ENCODE measurements around the gene MBL2. TPM values are rescaled to one million over a fixed set of nuclear protein-coding genes. Genes with fewer than 3 reads are reported as not detected.

MBL2 gene
- total RNA-seq = 0.12 TPM

GRCh38 chr10:52772623-52773022 is at the start of gene MBL2:
Gene MBL2 (minus strand): TSS chr10:52772784. CDS start chr10:52771635, 1,149 bp downstream.
- DNase-seq (ENCODE audit: low spot score) = no peak

DNA sequence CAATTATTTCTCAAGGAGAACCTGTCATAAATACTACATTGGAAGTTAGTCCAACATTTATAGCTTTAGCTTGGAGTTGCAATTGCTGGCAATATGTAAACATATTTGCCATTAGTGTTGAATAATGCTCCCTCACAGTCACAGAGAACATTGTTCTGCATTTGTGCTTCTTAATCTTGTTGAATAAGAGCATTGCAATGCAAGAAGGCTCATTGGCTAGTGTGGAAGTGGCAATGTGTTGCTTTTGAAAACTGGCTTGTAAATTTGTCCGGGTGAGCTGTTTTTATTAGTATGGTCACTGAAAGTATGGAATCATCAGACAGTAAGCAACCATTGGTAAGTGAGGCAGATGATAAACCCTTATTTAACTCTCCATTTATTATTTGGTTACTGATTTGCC is 47.7 kb upstream of the MBL2 start:
- no peak for DNase-seq (ENCODE audit: low spot score)

DNA sequence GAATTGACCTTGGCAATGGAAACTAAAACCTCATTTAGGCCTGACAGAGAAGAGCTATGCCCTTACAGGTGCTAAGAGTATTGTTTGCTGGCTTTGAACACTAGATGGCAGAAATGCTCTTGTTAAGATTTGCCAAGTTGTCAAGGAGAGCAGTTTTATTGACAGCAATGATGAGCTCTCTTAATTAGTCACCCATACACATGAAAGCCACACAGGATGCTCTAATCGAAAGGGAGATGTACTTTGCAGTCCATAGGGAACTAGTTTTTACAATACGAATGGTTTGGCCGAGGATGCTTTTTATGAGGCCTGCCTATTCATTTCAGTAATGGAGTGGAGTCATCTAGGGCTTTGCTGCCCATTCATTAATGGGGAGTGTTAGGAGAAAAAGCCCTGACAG is 45.4 kb upstream of the MBL2 start:
- no peak for DNase-seq (ENCODE audit: low spot score)

DNA sequence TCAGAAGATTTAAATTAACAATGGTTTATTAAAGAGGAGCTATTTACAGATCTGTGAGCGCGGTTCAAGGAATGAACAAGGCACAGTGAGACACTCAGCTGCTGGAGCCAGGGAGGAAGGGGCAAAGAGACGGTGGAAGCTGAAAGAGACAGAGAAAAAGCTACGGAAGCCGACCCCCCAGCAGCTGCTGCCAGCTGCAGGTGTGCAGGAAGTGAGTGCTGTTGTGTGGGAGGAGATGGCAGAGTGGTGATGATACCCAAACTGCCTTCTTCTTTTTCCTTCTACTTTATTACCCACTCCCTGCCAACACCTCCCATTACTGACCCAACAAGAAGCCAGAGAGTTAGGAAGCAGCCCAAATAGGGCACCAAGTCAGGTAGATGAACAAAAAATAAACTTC is 41.9 kb upstream of the MBL2 start:
- DNase-seq (ENCODE audit: low spot score) = no peak

DNA sequence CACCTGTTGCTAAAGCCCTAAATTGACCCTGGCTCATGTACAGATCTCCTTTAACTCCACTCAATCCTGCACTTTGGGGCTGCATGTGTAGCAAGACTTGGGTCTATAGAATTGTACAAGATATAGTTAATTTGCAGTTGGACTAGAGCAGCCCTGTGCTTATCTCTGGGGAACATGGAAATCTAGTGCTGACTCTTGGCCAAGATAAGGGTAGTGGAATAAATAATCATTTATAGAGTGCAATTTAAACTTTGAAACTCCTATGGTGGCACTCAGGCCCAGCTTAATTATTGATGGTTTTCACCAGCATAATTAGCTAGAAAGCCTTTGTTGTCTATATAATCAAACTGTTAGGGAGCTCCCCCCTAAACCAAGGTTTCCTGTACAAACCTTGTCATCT is 39.2 kb upstream of the MBL2 start:
- no peak for DNase-seq (ENCODE audit: low spot score)

DNA sequence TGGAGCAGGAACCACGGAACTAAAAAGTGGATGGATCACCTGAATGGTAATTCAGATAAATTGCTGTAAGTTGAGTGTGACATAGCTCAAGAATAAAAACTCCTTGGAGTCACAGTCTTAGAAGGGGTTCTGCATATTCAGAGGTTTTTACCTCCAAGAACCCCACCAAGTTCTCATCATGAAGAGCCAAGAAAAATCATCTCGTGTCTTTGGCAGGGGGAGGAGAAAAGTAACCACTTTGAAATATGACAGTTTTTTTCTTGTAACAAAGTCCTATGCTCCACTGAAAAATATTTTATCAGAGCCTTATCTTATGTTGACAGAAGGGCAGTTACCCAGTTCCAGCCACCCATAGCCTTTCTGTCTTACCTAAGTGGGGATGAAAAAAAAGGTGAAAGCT is 38.2 kb upstream of the MBL2 start:
- no peak for DNase-seq (ENCODE audit: low spot score)

DNA sequence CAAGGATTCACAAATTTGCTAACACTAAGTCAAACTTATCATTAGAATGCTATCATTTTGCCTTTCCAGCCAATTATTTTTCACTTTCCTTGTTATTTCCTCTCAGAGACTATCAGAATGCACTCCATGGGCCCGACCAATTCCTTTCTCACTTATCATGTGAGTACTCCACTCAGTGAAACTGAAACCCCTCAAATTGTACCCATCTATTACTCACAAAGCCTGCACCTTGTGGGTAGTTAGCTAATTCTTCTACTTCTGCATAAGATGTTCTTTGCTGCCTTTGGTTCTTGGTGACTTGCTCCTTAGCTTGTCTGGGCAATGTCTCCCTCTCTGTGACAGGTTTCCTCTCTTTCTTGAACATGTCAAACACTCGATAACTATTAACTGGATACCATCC is 35.2 kb upstream of the MBL2 start:
- DNase-seq (ENCODE audit: low spot score) = no peak

DNA sequence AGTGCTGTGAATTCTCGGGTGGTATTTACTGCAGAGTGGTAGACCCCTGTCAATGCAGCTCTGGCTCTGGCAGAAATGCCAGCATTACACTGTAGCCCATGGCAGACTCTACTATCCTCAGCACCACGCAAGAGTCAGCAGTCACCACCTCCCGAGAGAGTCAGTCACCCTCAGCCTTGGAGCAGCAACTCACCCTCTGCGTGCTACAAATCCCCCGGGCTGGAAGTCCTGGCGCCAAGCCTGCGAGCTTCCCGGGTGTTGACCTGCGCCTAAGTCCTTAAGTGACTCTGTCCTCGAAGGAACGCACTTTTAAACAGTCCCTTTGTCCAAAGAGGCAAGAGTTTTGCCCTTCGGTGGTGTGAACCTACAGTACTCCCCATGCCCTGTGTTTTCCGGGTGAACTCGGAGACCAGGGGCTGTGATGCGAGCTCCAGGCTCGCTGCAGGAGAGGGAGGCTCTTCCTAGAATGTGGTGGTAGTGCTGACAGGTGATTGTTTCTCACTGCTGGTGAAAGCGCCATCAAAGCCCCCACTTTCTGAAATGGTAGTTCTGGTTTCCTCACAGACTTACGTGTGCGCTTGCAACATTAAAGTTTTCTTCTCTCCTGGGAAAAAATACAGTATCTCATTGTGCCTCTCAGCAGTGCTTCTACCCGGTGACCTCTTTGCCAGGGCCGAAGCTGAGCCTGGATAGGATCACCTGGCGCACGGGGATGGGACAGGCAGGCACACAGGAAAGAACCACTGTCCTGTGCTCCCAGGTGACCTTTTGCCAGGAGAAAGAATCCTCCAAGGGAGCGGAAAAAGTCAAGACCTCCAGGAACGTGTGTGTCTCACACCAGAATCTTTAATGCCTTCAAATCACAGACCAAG is 33.1 kb upstream of the MBL2 start:
- DNase-seq (ENCODE audit: low spot score) = no peak

DNA sequence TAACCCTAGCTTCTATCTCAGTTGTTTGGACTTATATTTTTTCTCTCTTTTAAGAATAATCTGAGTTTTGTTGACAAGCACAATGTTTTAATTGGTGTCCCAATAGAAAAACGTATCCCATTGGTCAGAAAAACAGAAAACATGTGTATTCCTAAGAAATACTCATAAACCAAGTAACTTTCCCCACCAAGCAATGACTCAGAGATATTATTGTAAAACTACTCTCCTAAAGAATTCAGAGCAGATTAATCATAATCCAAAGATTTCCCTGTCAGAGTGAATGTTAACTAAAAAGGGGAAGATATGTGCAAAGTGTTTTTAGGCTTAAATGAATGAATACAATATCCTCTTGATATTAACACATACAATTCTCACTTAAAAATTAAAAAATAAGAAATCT is 29.4 kb upstream of the MBL2 start:
- no peak for DNase-seq (ENCODE audit: low spot score)

GRCh38 chr10:52786098-52786497 is 13.5 kb upstream of the MBL2 start:
- DNase-seq (ENCODE audit: low spot score) = no peak

- DNase-seq (ENCODE audit: low spot score) = no peak
Observed at GRCh38 chr10:52785418-52785817, 12.8 kb upstream of the MBL2 start.

- no peak for DNase-seq (ENCODE audit: low spot score)
Observed at GRCh38 chr10:52783726-52784125, 11.1 kb upstream of the MBL2 start.

DNA sequence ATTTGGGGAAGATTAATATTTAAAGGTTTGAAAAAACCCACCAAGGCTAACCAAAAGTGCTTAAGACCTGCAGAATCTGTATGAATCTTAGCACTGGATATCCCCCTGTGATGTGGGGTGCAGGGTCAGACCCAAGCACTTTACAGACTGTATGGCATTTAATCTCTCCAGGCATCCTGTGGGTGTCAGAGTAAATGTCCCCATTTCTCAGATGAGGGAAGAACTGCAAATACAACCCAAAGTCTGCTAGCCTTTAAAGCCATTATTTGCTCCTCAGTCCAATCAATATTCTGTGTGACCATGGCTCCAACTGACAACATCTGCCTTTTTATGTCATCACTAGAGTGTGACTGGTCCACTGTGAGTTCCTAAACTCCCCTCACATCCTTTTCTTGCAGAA is 10.0 kb upstream of the MBL2 start:
- no peak for DNase-seq (ENCODE audit: low spot score)

DNA sequence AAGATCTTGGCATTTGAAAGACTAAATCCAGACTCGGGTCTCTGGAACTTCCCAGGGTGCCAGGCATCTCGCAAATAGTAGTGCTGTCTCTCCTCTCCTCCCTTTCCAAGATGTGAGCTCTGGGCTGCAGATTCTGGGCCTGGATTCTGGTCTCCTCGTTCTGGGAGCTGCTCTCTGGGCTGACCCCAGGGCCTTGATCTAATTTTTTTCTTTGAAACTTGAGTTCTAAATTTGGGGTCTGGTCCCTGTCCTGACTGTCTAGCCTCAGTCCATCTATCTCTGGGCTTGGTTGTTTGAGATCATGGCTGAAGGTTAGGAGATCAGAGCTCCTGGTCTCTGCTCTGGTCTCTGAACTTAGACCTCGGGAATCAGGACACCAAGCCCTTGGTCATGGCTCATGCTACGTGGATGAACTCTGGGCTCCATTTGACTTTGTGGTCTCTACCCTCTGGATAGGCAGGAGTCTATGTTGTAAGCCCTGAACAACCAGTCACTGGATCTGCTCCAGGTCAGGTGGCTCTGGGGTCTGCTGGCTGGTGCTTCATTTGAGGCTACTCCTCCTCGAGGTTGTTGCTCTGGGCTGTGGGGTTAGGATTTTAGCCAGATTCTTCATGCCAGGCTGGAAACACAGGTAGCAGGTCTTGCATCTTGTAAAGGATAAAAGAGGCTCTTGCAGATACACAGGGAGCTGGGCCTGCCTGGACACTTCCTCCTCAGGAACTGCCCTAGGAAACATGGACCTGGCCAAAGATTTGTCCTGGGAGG is 8.0 kb upstream of the MBL2 start:
- no peak for DNase-seq (ENCODE audit: low spot score)

DNA sequence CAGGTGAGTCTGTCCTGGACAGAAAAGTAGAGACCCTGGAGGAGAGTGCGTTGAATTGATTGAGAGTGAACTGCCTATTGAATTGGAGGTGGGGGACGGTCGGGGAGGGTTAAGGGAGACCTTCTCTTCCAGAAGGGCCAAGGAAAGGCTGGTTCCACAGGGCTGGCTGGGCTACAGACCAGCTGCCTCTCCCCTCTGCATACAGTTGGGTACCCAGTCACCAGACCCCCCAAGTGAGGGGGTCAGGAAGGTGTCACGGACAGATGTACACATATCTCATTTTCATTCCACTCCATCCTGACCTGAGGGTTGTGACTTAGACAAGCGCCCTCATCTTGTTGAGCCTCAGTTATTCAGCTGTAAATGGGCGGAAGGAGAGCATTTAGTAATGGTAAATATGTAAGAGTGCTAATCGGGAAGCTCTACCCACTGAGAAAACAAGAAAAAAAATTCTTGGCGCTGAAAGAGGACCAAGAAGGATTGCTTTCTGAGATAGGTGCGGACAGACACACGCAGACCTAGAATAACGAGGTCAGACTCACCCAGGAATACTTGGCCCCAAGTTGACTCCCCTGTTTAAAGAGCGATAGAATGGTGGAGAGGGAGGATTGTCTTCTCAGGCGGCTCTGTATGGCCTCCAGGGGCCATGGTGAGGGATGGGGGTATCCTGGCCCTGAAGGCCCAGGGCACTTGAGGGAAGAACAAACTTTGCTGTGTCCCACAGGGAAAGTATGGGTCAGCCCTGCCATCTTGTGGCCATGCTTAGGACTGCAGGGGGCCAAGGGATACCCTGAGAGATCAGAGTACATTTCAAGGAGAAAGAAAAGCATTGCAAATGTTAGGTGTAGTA is 7.2 kb upstream of the MBL2 start:
- DNase-seq (ENCODE audit: low spot score) = peak; percentile 52

DNA sequence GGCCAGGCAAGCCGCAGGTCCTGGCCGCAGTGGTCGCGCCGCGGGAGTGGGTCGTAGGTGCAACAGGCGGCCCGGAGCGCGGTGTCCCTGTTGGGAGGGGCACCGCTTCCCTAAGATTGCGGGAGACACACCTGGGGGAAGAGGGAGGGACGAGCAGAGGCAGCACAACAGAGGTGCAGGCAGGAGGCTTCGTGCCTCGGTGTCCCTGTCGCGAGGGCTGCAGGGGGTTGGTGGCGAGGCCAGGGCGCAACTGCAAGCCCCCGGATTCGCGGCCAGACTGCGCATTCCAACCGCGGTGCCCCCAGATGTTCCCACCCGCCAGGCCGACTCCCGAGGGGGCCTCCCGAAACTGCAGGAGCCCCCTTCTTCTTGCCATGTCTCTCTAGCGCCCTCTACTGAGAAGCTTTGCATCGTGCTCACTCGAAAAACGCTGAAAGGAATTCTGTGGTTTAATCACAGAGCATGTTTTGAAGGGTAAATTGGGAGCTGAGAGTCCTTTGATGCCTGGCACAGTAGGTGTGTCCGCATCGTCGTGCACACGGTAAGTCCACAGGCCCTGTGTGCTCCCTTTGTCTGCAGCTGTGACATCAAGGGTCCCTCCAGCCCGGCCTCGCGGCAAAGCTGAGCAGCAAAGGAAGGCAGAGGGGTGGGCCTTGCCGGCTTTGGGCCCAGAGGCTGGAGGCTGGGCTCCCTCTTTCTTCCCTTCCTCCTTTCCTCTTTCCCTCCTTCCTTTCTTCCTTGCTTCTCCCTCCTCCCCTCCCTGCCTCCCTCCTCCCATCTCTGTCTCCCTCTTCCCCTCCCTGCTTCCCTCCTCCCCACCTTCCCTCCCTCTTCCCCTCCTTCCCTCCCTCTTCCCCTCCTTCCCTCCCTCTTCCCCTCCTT is 6.2 kb upstream of the MBL2 start:
- DNase-seq (ENCODE audit: low spot score) = no peak

GRCh38 chr10:52777414-52777813 is 4.8 kb upstream of the MBL2 start:
- no peak for DNase-seq (ENCODE audit: low spot score)

- no peak for DNase-seq (ENCODE audit: low spot score)
Observed at GRCh38 chr10:52776471-52776903, 3.9 kb upstream of the MBL2 start.

DNA sequence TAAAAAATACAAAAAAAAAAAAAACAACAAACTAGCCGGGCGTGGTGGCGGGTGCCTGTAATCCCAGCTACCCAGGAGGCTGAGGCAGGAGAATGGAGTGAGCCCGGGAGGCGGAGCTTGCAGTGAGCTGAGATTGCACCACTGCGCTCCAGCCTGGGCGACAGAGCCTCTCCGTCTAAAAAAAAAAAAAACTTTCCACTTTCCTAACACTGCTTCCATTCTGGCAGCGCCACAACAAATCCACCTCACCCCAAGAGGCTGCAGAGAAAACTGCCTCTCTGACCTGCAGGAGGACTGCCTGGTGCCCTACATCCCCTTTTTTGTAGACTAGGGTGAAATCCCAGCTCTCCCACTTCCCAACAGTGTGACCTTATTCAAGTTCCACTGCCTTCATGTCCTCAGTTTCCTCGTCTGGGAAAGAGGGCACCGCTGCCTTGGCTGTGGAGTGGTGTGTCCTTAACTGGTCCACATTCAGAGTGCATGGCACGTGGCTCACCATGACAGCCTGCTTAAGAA is 2.6 kb upstream of the MBL2 start:
- no peak for DNase-seq (ENCODE audit: low spot score)

GRCh38 chr10:52774600-52775106 is 2.1 kb upstream of the MBL2 start:
- no peak for DNase-seq (ENCODE audit: low spot score)

- no peak for DNase-seq (ENCODE audit: low spot score)
Observed at GRCh38 chr10:52774182-52774581, 1.6 kb upstream of the MBL2 start.

Measured in mucosa of gallbladder (tissue), 1 donor.